KG1 (cell line): Measurements from ENCODE around the gene CORO7.
"Not testable (repeated sequence)": the region's sequence is repeated elsewhere in the genome, so short reads cannot be mapped to it uniquely, and the experiment has no call there.

Experiments
- DNase-seq: peaks from one replicate; lab custom pipeline; 2025; lab: John Stamatoyannopoulos, UW

CORO7 gene

GRCh38 chr16:4336701-4337539 lies 79.5 kb downstream of the CORO7 start:
- no peak for DNase-seq

- no peak for DNase-seq
Measured at GRCh38 chr16:4334724-4335495, 81.5 kb downstream of the CORO7 start.

GRCh38 chr16:4333714-4334113 lies 82.7 kb downstream of the CORO7 start:
- DNase-seq: not testable (repeated sequence)

- DNase-seq: no peak
Measured at GRCh38 chr16:4333308-4333638, 83.1 kb downstream of the CORO7 start.

GRCh38 chr16:4332623-4333307 lies 83.6 kb downstream of the CORO7 start:
- no peak for DNase-seq

GRCh38 chr16:4332083-4332482 lies 84.3 kb downstream of the CORO7 start:
- no peak for DNase-seq

GRCh38 chr16:4330277-4330874 lies 86.0 kb downstream of the CORO7 start:
- peak; percentile 7 for DNase-seq

- no peak for DNase-seq
Measured at GRCh38 chr16:4328782-4329775, 87.3 kb downstream of the CORO7 start.

GRCh38 chr16:4328046-4328781 lies 88.2 kb downstream of the CORO7 start:
- DNase-seq: peak; percentile 63

- no peak for DNase-seq
Measured at GRCh38 chr16:4327386-4328045, 88.9 kb downstream of the CORO7 start.

GRCh38 chr16:4325253-4325758 lies 91.1 kb downstream of the CORO7 start:
- no peak for DNase-seq

GRCh38 chr16:4324492-4325252 lies 91.7 kb downstream of the CORO7 start:
- no peak for DNase-seq

GRCh38 chr16:4323845-4324488 lies 92.4 kb downstream of the CORO7 start:
- DNase-seq: no peak

GRCh38 chr16:4323071-4323844 lies 93.1 kb downstream of the CORO7 start:
- no peak for DNase-seq

- no peak for DNase-seq
Measured at GRCh38 chr16:4322121-4323052, 94.0 kb downstream of the CORO7 start.
